Nephron (organoid): Measurements from ENCODE around the gene SLC12A7.

Experiments used
- H3K27ac Mint-ChIP-seq, 3 experiments: 2 replicates each; pipeline ENCODE4 v1.8.0; 2020; ENCODE audit warnings: mixed read lengths in 3 of 3, mild to moderate bottlenecking in 2 of 3, moderate library complexity in 1 of 3
- H3K27me3 Mint-ChIP-seq: 2 replicates; pipeline ENCODE4 v1.8.0; 2021; ENCODE audit warnings: low read depth, mild to moderate bottlenecking, moderate library complexity, mixed read lengths
- H3K36me3 Mint-ChIP-seq: 2 replicates; pipeline ENCODE4 v1.8.0; 2020; ENCODE audit warnings: low read depth, mixed read lengths
- H3K4me1 Mint-ChIP-seq: 2 replicates; pipeline ENCODE4 v1.8.0; 2020; ENCODE audit warnings: mixed read lengths
- H3K4me3 Mint-ChIP-seq, 3 experiments: 2 replicates each; pipeline ENCODE4 v1.8.0; 2020; ENCODE audit warnings: mild to moderate bottlenecking in 3 of 3, mixed read lengths in 3 of 3, moderate library complexity in 2 of 3
- H3K9me3 Mint-ChIP-seq: 2 replicates; pipeline ENCODE4 v1.8.0; 2020; ENCODE audit warnings: mixed read lengths
- CTCF ChIP-seq, 3 experiments: fragments of 200-600 bp; sonication (generic); IDR thresholded peaks; one replicate each; pipeline ENCODE4 v1.5.0; 2021; ENCODE audit warnings: antibody characterized with exemption in 3 of 3; ENCODE audit not compliant: unreplicated experiment in 3 of 3

SLC12A7 gene

GRCh38 chr5:1044117-1044516, 67.7 kb downstream of the SLC12A7 start:
- H3K4me3 Mint-ChIP-seq, result no peak overlapping the region

GRCh38 chr5:1043327-1043726, 68.5 kb downstream of the SLC12A7 start:
- peaks cover 5% of the 10 kb centered on the region for H3K27me3 Mint-ChIP-seq
- TF ChIP-seq CTCF (IDR thresholded peaks at IDR 0.05; ENCODE audit: unreplicated experiment in 3 of 3), result no peak
- no peaks in the 10 kb centered on the region for H3K4me1 Mint-ChIP-seq
- H3K9me3 Mint-ChIP-seq, result peaks cover 3% of the 10 kb centered on the region
- no peak overlapping the region for H3K4me3 Mint-ChIP-seq
- no peak overlapping the region for H3K27ac Mint-ChIP-seq
- H3K36me3 Mint-ChIP-seq, result peaks cover 4% of the 10 kb centered on the region

More at GRCh38 chr5:1044117-1044516, 67.7 kb downstream of the SLC12A7 start:
- Mint-ChIP-seq H3K9me3 (peaks cover 3% of the 10 kb centered on the region), H3K27me3 (peaks cover 5% of the 10 kb centered on the region), H3K4me1 (no peaks in the 10 kb centered on the region), H3K36me3 (peaks cover 4% of the 10 kb centered on the region), H3K27ac (no peak overlapping the region)
- no peak for TF ChIP-seq CTCF (IDR thresholded peaks at IDR 0.05; ENCODE audit: unreplicated experiment in 3 of 3)

- Mint-ChIP-seq H3K27ac (no peak overlapping the region), H3K9me3 (peaks cover 3% of the 10 kb centered on the region), H3K4me1 (no peaks in the 10 kb centered on the region), H3K27me3 (peaks cover 5% of the 10 kb centered on the region), H3K36me3 (peaks cover 4% of the 10 kb centered on the region), H3K4me3 (no peak overlapping the region)
- TF ChIP-seq CTCF (IDR thresholded peaks at IDR 0.05; ENCODE audit: unreplicated experiment in 3 of 3), result no peak
Measured at GRCh38 chr5:1042626-1043025, 69.2 kb downstream of the SLC12A7 start.

- H3K9me3 Mint-ChIP-seq, result peaks cover 3% of the 10 kb centered on the region
- H3K36me3 Mint-ChIP-seq, result peaks cover 9% of the 10 kb centered on the region
- no peak overlapping the region for H3K4me3 Mint-ChIP-seq
Measured at GRCh38 chr5:1041225-1042143, 70.4 kb downstream of the SLC12A7 start.

GRCh38 chr5:1040571-1040970, 71.3 kb downstream of the SLC12A7 start:
- no peak overlapping the region for H3K27ac Mint-ChIP-seq
- H3K27me3 Mint-ChIP-seq, result peaks cover 5% of the 10 kb centered on the region
- H3K9me3 Mint-ChIP-seq, result peaks cover 3% of the 10 kb centered on the region
- TF ChIP-seq CTCF (IDR thresholded peaks at IDR 0.05; ENCODE audit: unreplicated experiment in 3 of 3), result no peak
- H3K4me3 Mint-ChIP-seq, result no peak overlapping the region
- H3K36me3 Mint-ChIP-seq, result peaks cover 9% of the 10 kb centered on the region
- no peaks in the 10 kb centered on the region for H3K4me1 Mint-ChIP-seq

More at GRCh38 chr5:1041225-1042143, 70.4 kb downstream of the SLC12A7 start:
- H3K27ac Mint-ChIP-seq, result no peak overlapping the region
- no peak for TF ChIP-seq CTCF (IDR thresholded peaks at IDR 0.05; ENCODE audit: unreplicated experiment in 3 of 3)
- H3K27me3 Mint-ChIP-seq, result peaks cover 5% of the 10 kb centered on the region
- H3K4me1 Mint-ChIP-seq, result no peaks in the 10 kb centered on the region
